Panc1 (cell line): ENCODE data around the gene SARS1. TPM values are rescaled to one million over a fixed set of nuclear protein-coding genes. Genes with fewer than 3 reads are reported as not detected.

Experiments used
- ATAC-seq: fragments of 200-7000 bp; cut with Tn5 transposase; 2 replicates; pipeline ENCODE4 v1.9.1; 2020; ENCODE audit warnings: mild to moderate bottlenecking, moderate library complexity
- Bru-seq: library from RNA; stranded (reverse); fragments of 400-500 nt; gene quantifications from one replicate; lab custom pipeline; 2021; lab: Mats Ljungman, UMichigan
- BruChase-seq, 2 experiments: library from RNA; stranded (reverse); fragments of 400-500 nt; gene quantifications; one replicate each; lab custom pipeline; 2021; lab: Mats Ljungman, UMichigan
- BruUV-seq: library from RNA; stranded (reverse); fragments of 400-500 nt; replicated peaks from 2 replicates; lab custom pipeline; 2021; lab: Mats Ljungman, UMichigan
- CTCF ChIA-PET: fragments of 300-600 bp; sonication (Branson Sonifier 250); formaldehyde crosslinking; loops from one replicate; lab custom pipeline; 2022; ENCODE audit warnings: antibody characterized with exemption; lab: Charles Lee
- POLR2A ChIA-PET: fragments of 300-600 bp; sonication (Branson Sonifier 250); formaldehyde crosslinking; loops from one replicate; lab custom pipeline; 2022; ENCODE audit warnings: antibody characterized with exemption; lab: Charles Lee
- DNase-seq: peaks from one replicate; pipeline ENCODE4 v3.0.0-alpha.2; 2010; ENCODE audit warnings: low read depth, low spot score
- H3K27ac ChIP-seq: 2 replicates; pipeline ENCODE4 v1.5.1; 2011; ENCODE audit warnings: mild to moderate bottlenecking, low read length, inconsistent platforms
- H3K27me3 ChIP-seq: fragments of 200-500 bp; sonication (Bioruptor generic); 2 replicates; pipeline ENCODE4 v1.6.0; 2014; ENCODE audit warnings: low read length, inconsistent platforms; ENCODE audit not compliant: control insufficient read depth, insufficient read depth
- H3K36me3 ChIP-seq: fragments of 200-500 bp; sonication (Bioruptor generic); 2 replicates; pipeline ENCODE4 v1.5.1; 2014; ENCODE audit warnings: inconsistent platforms, mild to moderate bottlenecking, low read length, moderate library complexity; ENCODE audit not compliant: control insufficient read depth, insufficient read depth
- H3K4me1 ChIP-seq: 2 replicates; pipeline ENCODE4 v1.5.1; 2011; ENCODE audit warnings: inconsistent platforms, mild to moderate bottlenecking, low read length, moderate library complexity; ENCODE audit not compliant: control insufficient read depth, insufficient read depth
- H3K4me3 ChIP-seq, 2 experiments: 2 replicates each; pipeline ENCODE4 v1.5.1; 2011 to 2012; ENCODE audit warnings: low read depth in 2 of 2, low read length in 2 of 2, mild to moderate bottlenecking in 2 of 2, inconsistent platforms in 1 of 2, moderate library complexity in 1 of 2
- H3K9me3 ChIP-seq: fragments of 200-500 bp; sonication (Bioruptor generic); 2 replicates; pipeline ENCODE4 v1.5.1; 2014; ENCODE audit warnings: low read depth, mild to moderate bottlenecking, inconsistent platforms, low read length, moderate library complexity; ENCODE audit not compliant: control insufficient read depth, insufficient read depth
- CTCF ChIP-seq: fragments of 450-650 bp; IDR thresholded peaks from 2 replicates; pipeline ENCODE4 v1.5.1; 2017; ENCODE audit warnings: mild to moderate bottlenecking
- POLR2AphosphoS5 ChIP-seq: IDR thresholded peaks from 2 replicates; pipeline ENCODE4 v1.6.1; 2012; ENCODE audit warnings: mild to moderate bottlenecking, low read depth, low read length, moderate library complexity
- REST ChIP-seq, 2 experiments: IDR thresholded peaks; 2 replicates each; pipeline ENCODE4 v1.6.1; 2011 to 2012; ENCODE audit warnings: low read depth in 2 of 2, control low read depth in 1 of 2, low read length in 1 of 2, mild to moderate bottlenecking in 1 of 2, moderate library complexity in 1 of 2; ENCODE audit not compliant: insufficient read depth in 1 of 2
- SIN3A ChIP-seq: IDR thresholded peaks from 2 replicates; pipeline ENCODE4 v1.6.1; 2012; ENCODE audit warnings: low read depth, mild to moderate bottlenecking, low read length, moderate library complexity, borderline replicate concordance; ENCODE audit not compliant: insufficient read depth
- TCF7L2 ChIP-seq: IDR thresholded peaks from 2 replicates; pipeline ENCODE4 v1.6.1; 2011; ENCODE audit warnings: mild to moderate bottlenecking, low read depth, low read length, inconsistent platforms
- in situ Hi-C: cut with HindIII; loops from 2 replicates; pipeline ENCODE4 v1.10.0; 2016; ENCODE audit warnings: low sequenced_read_pairs, low pct_unique_long_range_greater_than_20kb
- intact Hi-C: fragments of 100-400 bp; cut with micrococcal nuclease; formaldehyde crosslinking; loops from one replicate; pipeline ENCODE4 v1.10.0; 2022; ENCODE audit not compliant: unreplicated experiment
- long read RNA-seq: library from polyadenylated mRNA; unstranded; transcript quantifications from one replicate; pipeline ENCODE4 v2.0.0, GENCODE V29; 2021; ENCODE audit not compliant: unreplicated experiment
- polyA plus RNA-seq: library from polyadenylated mRNA; unstranded; fragments of >200 nt; gene quantifications from one replicate; pipeline ENCODE4 v1.2.1, GENCODE V29; 2012; ENCODE audit warnings: missing spikeins; ENCODE audit not compliant: insufficient read length
- total RNA-seq: library from RNA; stranded (reverse); gene quantifications from one replicate; pipeline ENCODE4 v1.2.1, GENCODE V29; 2021; ENCODE audit not compliant: unreplicated experiment

The SARS1 gene
- total RNA-seq (115 TPM), Bru-seq, nascent RNA (percentile 81 among the genes with signal in this experiment), BruChase-seq, experiment 1, labeled RNA remaining after a 2-hour chase (percentile 82 among the genes with signal in this experiment), BruChase-seq, experiment 2, labeled RNA remaining after a 6-hour chase (percentile 89 among the genes with signal in this experiment)
- polyA plus RNA-seq, result 126 TPM
- long read RNA-seq, transcript SARS-201 (11 exons, 1,852 nt), result major isoform, 208 of 257 reads
- long read RNA-seq, partial matches to known transcripts, result 28 of 257 reads
- long read RNA-seq, other reads (novel, unspliced or antisense), result 17 of 257 reads

- H3K36me3 ChIP-seq, result peaks cover 3% of the 10 kb centered on the region; the same call in 1 of the 2 replicates
- BruUV-seq, result no TSS peak
- H3K4me3 ChIP-seq, result peak within 1 kb of the TSS; percentile 67 to 97
- in situ Hi-C loops (no loop called here), intact Hi-C loops (no loop called here)
- peaks cover 20% of the 10 kb centered on the region for H3K4me1 ChIP-seq
- DNase-seq (peak; percentile 55), ATAC-seq (peak; percentile 96)
- peak within 1 kb of the TSS; percentile 91 for H3K27ac ChIP-seq
- no peaks in the 10 kb centered on the region for H3K9me3 ChIP-seq
- ChIA-PET CTCF (interaction anchor here (0.5 to 1.1 kb wide), 2 partner anchors 20 to 101 kb away, joined by 3 read pairs; a partner anchor contains a TSS), POLR2A (interaction anchor here (0.6 kb wide), 2 partner anchors 11 to 149 kb away, joined by 4 read pairs; no protein-coding TSS in a partner anchor)
- no peak; the same call in none of the 2 replicates for TF ChIP-seq SIN3A
- peak; percentile 82 for TF ChIP-seq POLR2AphosphoS5
- no peak for TF ChIP-seq REST (IDR thresholded peaks at IDR 0.05; ENCODE audit: insufficient read depth in 1 of 2, low read depth in 2 of 2, low read length in 1 of 2)
- TF ChIP-seq CTCF, result no peak
- peak; percentile 88 for TF ChIP-seq TCF7L2
- no peaks in the 10 kb centered on the region for H3K27me3 ChIP-seq
These were observed at the start of gene SARS1 for GRCh38 chr1:109213824-109214693. TSS of gene SARS1 (plus strand) at chr1:109213918. CDS start at chr1:109213993, 75 bp downstream.

GRCh38 chr1:109164538-109164937, 49.2 kb upstream of the SARS1 start:
- ChIA-PET CTCF (no interaction called here), POLR2A (interaction anchor here (0.6 kb wide), 1 partner anchor 127 kb away, joined by 4 read pairs; no protein-coding TSS in a partner anchor)
- ATAC-seq, result no peak
- Histone ChIP-seq H3K9me3 (no peaks in the 10 kb centered on the region), H3K4me3 (no peak overlapping the region), H3K4me1 (no peaks in the 10 kb centered on the region), H3K36me3 (no peaks in the 10 kb centered on the region), H3K27ac (no peak overlapping the region), H3K27me3 (no peaks in the 10 kb centered on the region)
- no peak for DNase-seq
- TF ChIP-seq SIN3A (no peak), TCF7L2 (no peak)
- in situ Hi-C loops (no loop called here), intact Hi-C loops (no loop called here)
- no TSS peak for BruUV-seq
